Transverse colon (tissue), 4 donors: Measurements from ENCODE around the gene RRM2. TPM values are rescaled to one million over a fixed set of nuclear protein-coding genes. Genes with fewer than 3 reads are reported as not detected.
"Not testable (repeated sequence)": the region's sequence is repeated elsewhere in the genome, so short reads cannot be mapped to it uniquely, and the experiment has no call there.

Experiments
- DNase-seq: peaks from one replicate; pipeline ENCODE4 v3.0.0-alpha.2; 2019
- H3K27ac ChIP-seq, 4 donors: fragments of 200-600 bp; sonication (generic); 2 replicates each; pipeline ENCODE4 v1.5.1; 2016 to 2018; ENCODE audit warnings: inconsistent platforms in 4 of 4
- H3K27me3 ChIP-seq: fragments of 200-600 bp; sonication (generic); 2 replicates; pipeline ENCODE4 v1.5.1; 2017; ENCODE audit warnings: inconsistent platforms
- H3K36me3 ChIP-seq, 4 donors: fragments of 200-600 bp; sonication (generic); 2 replicates each; pipeline ENCODE4 v1.5.1; 2017 to 2019; ENCODE audit warnings: inconsistent platforms in 4 of 4
- H3K4me1 ChIP-seq, 4 donors: fragments of 200-600 bp; sonication (generic); 2 replicates each; pipeline ENCODE4 v1.5.1; 2017 to 2020; ENCODE audit warnings: inconsistent platforms in 4 of 4
- H3K4me3 ChIP-seq, 4 donors: fragments of 200-600 bp; sonication (generic); 1 replicate in 1 of 4; 2 replicates in 3 of 4; pipeline versions ENCODE4 v1.5.1 to v1.6.1; 2017 to 2019; ENCODE audit warnings: inconsistent platforms in 4 of 4
- H3K9me3 ChIP-seq, 2 donors: fragments of 200-600 bp; sonication (generic); 2 replicates each; pipeline ENCODE4 v1.5.1; 2017 to 2019; ENCODE audit warnings: inconsistent platforms in 2 of 2
- CTCF ChIP-seq, 5 experiments: fragments of 200-600 bp in 3 of 5; fragments of 450-650 bp in 2 of 5; sonication (generic) in 3 of 5; IDR thresholded peaks; 1 replicate in 2 of 5; 2 replicates in 3 of 5; pipeline ENCODE4 v1.5.1; 2016 to 2017; ENCODE audit warnings: antibody characterized with exemption in 5 of 5, inconsistent platforms in 3 of 5, mild to moderate bottlenecking in 2 of 5, moderate library complexity in 1 of 5
- EP300 ChIP-seq: sonication (generic); formaldehyde crosslinking; IDR thresholded peaks from one replicate; pipeline ENCODE4 v1.6.1; 2017; ENCODE audit warnings: antibody characterized with exemption, low read depth
- POLR2A ChIP-seq: fragments of 450-650 bp; IDR thresholded peaks from one replicate; pipeline ENCODE4 v1.6.1; 2016; ENCODE audit warnings: antibody characterized with exemption, mild to moderate bottlenecking, moderate library complexity
- POLR2AphosphoS5 ChIP-seq, 3 donors: sonication (generic); formaldehyde crosslinking; IDR thresholded peaks; one replicate each; pipeline ENCODE4 v1.6.1; 2016; ENCODE audit warnings: antibody characterized with exemption in 3 of 3
- WGBS, 2 donors: methylation state at CpG; one replicate each; pipeline ENCODE4 v1.1.5; 2018; ENCODE audit warnings: low coverage in 1 of 2; 5-methylcytosine and 5-hydroxymethylcytosine counted together
- in situ Hi-C, 4 donors: fragments of 200-750 bp; cut with MboI; loops; one replicate each; pipeline versions ENCODE4 v1.15.0 to v1.15.1; 2017; ENCODE audit warnings: low sequenced_read_pairs in 3 of 4, low pct_ligation_motif_present in 1 of 4, low pct_unique_long_range_greater_than_20kb in 1 of 4
- intact Hi-C: fragments of 100-400 bp; cut with DNase I; formaldehyde crosslinking; loops from one replicate; pipeline ENCODE4 v1.15.1; 2023; ENCODE audit warnings: low total_unique reads
- total RNA-seq, 4 donors: library from RNA; depleted of rRNA; stranded (reverse); fragments of >200 nt; gene quantifications; one replicate each; pipeline ENCODE4 v1.1.0, GENCODE V29; 2016

RRM2 gene
- total RNA-seq, 4 donors from 2014 or later, result 4.0 to 12.9 (median 5.3) TPM; not detected in 1

DNA sequence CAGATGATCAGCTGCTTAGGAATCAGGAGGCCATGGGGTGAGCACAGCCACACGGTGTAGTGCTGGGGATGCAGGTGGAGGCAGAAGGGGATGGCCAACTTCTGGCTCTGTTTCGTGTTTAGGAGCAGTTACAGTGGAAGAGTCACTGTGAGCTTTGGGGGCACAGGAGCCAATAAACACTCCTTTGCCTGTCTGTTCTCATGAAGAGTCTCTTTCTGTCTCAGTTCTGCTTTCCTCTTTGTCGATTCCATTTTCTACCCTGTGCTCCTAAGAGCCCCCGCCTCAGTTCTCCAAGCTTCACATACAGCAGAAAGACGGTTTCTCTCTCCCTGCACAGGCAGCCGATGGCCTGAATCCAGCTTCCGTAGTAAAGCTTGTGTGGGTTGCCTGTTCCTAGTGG lies 21.0 kb upstream of the RRM2 start:
- TF ChIP-seq CTCF (IDR thresholded peaks at IDR 0.05), result no peak
- TF ChIP-seq POLR2AphosphoS5 (IDR thresholded peaks at IDR 0.05), result no peak
- no peak for TF ChIP-seq POLR2A
- no peak for TF ChIP-seq EP300
- H3K9me3 ChIP-seq, result no peaks in the 10 kb centered on the region
- intact Hi-C loops, result no loop called here
- 73 to 81% methylated on average over 6 to 7 of the region's 7 CpGs for WGBS, 2 donors
- in situ Hi-C loops, result loop anchor here in 1 of 4 donors (25.0 kb wide), 1 partner anchor 561 kb away; no protein-coding TSS in a partner anchor
- no peaks in the 10 kb centered on the region for H3K36me3 ChIP-seq
- H3K27ac ChIP-seq, result no peak overlapping the region
- H3K4me3 ChIP-seq, result no peak overlapping the region
- peaks cover 0 to 8% (median 0%) of the 10 kb centered on the region in 4 donors for H3K4me1 ChIP-seq
- DNase-seq, result no peak
- no peaks in the 10 kb centered on the region for H3K27me3 ChIP-seq

DNA sequence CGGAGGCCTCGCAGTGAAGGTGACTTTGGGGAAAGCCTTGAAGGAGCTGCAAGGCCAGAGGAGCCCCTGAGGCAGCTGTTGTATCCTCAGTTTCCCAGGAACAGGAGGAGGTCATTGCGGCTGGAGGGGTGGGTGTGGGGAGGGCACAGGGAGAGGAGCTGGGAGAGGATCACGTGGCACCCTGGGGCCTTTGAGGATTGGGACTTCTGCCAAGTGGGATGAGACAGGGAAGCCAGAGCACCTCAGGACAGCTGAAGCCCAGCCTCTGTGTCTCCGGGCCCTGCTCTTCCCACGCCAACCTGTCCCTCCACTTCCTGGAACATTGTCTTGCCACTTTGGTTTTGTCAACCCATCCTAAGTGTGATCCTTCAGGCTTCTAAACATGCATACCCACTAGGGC lies 19.4 kb upstream of the RRM2 start:
- DNase-seq, result no peak
- no peaks in the 10 kb centered on the region for H3K9me3 ChIP-seq
- TF ChIP-seq CTCF (IDR thresholded peaks at IDR 0.05) (no peak), POLR2AphosphoS5 (IDR thresholded peaks at IDR 0.05) (no peak), EP300 (no peak), POLR2A (no peak)
- no peaks in the 10 kb centered on the region for H3K27me3 ChIP-seq
- WGBS, 2 donors, result 90% methylated on average over 6 of the region's 6 CpGs; no CpG with 5 or more reads in 1 of the 2 donors
- H3K4me1 ChIP-seq, result peaks cover 0 to 4% (median 0%) of the 10 kb centered on the region in 4 donors
- intact Hi-C loops, result no loop called here
- H3K4me3 ChIP-seq, result no peak overlapping the region
- in situ Hi-C loops, result loop anchor here in 1 of 4 donors (25.0 kb wide), 1 partner anchor 559 kb away; no protein-coding TSS in a partner anchor
- no peak overlapping the region for H3K27ac ChIP-seq
- H3K36me3 ChIP-seq, result no peaks in the 10 kb centered on the region

DNA sequence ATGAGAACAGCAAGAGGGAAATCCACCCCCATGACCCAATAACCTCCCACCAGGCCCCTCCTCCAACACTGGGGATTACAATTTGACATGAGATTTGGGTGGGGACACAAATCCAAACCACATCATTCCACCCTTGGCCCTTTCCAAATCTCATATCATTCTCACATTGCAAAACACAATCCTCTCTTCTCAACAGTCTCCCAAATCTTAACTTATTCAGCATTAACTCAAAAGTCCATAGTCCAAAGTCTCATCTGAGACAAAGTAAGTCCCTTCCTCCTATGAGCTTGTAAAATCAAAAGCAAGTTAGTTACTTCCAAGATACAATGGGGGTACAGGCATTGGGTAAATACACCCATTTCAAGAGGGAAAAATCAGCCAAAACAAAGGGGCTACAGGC lies 17.6 kb upstream of the RRM2 start:
- not testable (repeated sequence) for H3K4me3 ChIP-seq, H3K27me3 ChIP-seq, DNase-seq, H3K27ac ChIP-seq, H3K4me1 ChIP-seq, H3K36me3 ChIP-seq, H3K9me3 ChIP-seq
- intact Hi-C loops (loop anchor here (1.0 kb wide), 1 partner anchor 28 kb away; no protein-coding TSS in a partner anchor), in situ Hi-C loops (loop anchor here in 1 of 4 donors (25.0 kb wide), 1 partner anchor 557 kb away; no protein-coding TSS in a partner anchor)

DNA sequence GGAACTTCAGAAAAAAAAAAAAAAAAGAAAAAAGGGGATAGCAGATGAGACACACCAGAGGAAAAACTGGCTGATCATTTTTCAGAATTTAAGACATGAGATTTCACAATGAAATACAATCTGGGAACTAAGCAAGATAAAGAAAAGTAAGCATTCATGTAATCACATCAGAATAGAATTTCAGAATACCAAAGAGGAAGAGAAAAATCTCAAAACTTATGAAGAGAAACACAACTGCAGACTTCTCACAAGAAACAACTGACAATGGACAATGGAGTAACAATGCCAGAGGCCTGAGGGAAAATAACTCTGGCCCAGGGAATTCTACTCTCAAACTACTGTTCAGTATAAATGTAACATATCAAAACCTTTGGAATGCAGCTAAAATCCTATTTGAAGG lies 13.2 kb upstream of the RRM2 start:
- H3K9me3 ChIP-seq, result no peaks in the 10 kb centered on the region
- H3K27me3 ChIP-seq, result no peaks in the 10 kb centered on the region
- no peaks in the 10 kb centered on the region for H3K36me3 ChIP-seq
- peaks cover 0 to 4% (median 0%) of the 10 kb centered on the region in 4 donors for H3K4me1 ChIP-seq
- no peak for TF ChIP-seq CTCF (IDR thresholded peaks at IDR 0.05)
- TF ChIP-seq EP300, result no peak
- TF ChIP-seq POLR2A, result no peak
- TF ChIP-seq POLR2AphosphoS5 (IDR thresholded peaks at IDR 0.05), result no peak
- no peak overlapping the region for H3K4me3 ChIP-seq
- H3K27ac ChIP-seq, result no peak overlapping the region
- intact Hi-C loops (no loop called here), in situ Hi-C loops (loop anchor here in 1 of 4 donors (25.0 kb wide), 1 partner anchor 553 kb away; no protein-coding TSS in a partner anchor)
- DNase-seq, result no peak

DNA sequence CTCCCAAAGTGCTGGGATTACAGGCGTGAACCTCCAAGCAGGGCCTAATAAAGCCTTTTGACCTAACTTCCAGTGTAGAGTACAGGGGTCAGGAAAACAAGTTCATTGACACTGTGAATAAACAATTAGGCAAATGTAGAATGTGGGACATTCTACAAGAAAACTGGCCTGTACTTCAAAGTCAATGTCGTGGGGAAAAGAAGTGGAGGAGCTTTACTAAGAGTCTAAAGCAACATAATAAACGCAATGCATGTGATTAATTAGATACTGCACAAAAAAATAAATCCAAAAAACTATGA lies 3.6 kb upstream of the RRM2 start:
- DNase-seq, result no peak
- in situ Hi-C loops (loop anchor here in 1 of 4 donors (25.0 kb wide), 1 partner anchor 543 kb away; no protein-coding TSS in a partner anchor), intact Hi-C loops (no loop called here)
- Histone ChIP-seq H3K9me3 (no peaks in the 10 kb centered on the region), H3K27ac (no peak overlapping the region), H3K27me3 (peaks cover 11% of the 10 kb centered on the region), H3K4me1 (peaks cover 23 to 35% (median 30%) of the 10 kb centered on the region in 4 donors), H3K4me3 (no peak overlapping the region), H3K36me3 (no peaks in the 10 kb centered on the region)
- TF ChIP-seq CTCF (IDR thresholded peaks at IDR 0.05), result no peak
- TF ChIP-seq EP300, result no peak
- no peak for TF ChIP-seq POLR2AphosphoS5 (IDR thresholded peaks at IDR 0.05)
- no peak for TF ChIP-seq POLR2A
- 93 to 97% methylated on average over 2 to 3 of the region's 3 CpGs for WGBS, 2 donors
